Measurements from ENCODE around the gene KRTAP2-1.
"Not testable (repeated sequence)": the region's sequence is repeated elsewhere in the genome, so short reads cannot be mapped to it uniquely, and the experiment has no call there.

The KRTAP2-1 gene, protein sequence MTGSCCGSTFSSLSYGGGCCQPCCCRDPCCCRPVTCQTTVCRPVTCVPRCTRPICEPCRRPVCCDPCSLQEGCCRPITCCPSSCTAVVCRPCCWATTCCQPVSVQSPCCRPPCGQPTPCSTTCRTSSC

DNA sequence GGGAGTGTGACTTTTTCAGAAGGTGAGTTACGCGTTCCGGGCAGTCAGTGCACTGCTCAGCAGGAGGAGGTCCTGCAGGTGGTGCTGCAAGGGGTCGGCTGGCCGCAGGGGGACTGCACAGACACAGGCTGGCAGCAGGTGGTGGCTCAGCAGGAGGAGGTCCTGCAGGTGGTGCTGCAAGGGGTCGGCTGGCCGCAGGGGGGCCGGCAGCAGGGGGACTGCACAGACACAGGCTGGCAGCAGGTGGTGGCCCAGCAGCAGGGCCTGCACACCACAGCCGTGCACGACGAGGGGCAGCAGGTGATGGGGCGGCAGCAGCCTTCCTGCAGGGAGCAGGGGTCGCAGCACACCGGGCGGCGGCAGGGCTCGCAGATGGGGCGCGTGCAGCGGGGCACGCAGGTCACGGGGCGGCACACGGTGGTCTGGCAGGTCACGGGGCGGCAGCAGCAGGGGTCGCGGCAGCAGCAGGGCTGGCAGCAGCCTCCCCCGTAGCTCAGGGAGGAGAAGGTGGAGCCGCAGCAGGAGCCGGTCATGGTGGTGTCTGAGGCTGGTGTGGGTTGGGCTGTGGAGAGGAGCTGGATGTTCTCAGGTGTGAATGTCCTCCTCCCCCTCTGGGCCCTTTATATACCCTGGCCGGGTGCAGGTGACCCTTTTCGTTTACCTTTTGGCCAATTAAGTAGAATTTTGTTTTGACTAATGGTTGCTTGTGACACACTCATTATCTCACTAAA lies at the start of gene KRTAP2-1:
Gene KRTAP2-1, minus strand, starts transcription at position 582 of the 731 bp plus-strand sequence. Its CDS starts 49 bp downstream, at position 533.
- FAIRE-seq, result not testable (repeated sequence)

GRCh38 chr17:41096055-41096454 lies 48.9 kb upstream of the KRTAP2-1 start:
- no peak for FAIRE-seq

DNA sequence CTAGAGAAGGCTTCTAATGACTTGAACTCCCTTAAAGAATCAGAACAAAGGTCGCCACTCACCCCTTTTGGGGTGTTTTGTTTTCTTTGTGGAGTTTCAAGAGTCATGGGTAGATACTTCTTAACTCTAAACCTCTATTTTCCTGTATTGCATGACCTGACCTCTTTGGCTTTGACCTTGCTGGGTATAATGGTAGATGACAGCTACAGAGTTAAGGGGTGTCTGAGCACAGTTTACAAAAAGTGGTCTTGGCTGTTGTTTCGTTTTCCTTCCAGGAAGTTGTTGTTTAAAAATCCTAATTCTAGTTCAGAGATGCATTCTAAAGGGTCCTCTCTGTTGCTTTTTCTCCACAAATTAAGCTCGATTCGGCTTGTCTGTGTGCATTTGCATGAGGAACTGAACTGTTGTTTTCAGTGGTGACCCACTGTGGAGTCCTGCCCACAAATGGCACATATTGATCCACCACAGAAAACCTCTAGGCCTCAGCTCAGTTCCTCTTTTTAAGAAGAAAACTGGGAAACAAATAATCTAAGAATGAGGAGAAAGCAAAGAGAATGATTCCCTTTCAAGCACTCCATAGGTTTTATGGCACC lies 41.7 kb upstream of the KRTAP2-1 start:
- not testable (repeated sequence) for FAIRE-seq

GRCh38 chr17:41084100-41084856 lies 37.2 kb upstream of the KRTAP2-1 start, which contains the start of gene KRTAP4-7:
Gene KRTAP4-7, plus strand, starts transcription at chr17:41084150. Its CDS starts 57 bp downstream, at chr17:41084207.
- FAIRE-seq, result not testable (repeated sequence)

DNA sequence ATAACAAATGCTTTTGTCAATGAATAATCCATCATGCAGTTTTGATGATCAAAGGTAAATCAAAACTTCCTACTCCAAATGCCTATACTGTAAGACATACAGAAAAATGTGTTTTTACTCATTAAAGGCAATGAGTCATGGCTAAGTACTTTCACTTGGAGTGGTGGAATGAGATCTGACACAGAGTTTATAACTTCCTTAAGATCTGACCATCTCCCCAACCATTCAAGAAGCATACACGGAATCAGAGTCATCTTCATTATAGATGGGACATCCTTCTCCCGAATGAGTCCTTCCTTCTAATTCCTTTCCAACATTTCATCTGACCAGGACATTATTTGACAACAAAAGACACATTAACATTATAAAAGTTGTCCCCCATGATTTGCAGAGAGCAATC lies 36.3 kb upstream of the KRTAP2-1 start:
- FAIRE-seq, result not testable (repeated sequence)

- no peak for FAIRE-seq
These were observed 35.5 kb upstream of the KRTAP2-1 start for GRCh38 chr17:41082626-41083025.

GRCh38 chr17:41076788-41077187 lies 29.7 kb upstream of the KRTAP2-1 start:
- no peak for FAIRE-seq

- FAIRE-seq, result no peak
These were observed 26.6 kb upstream of the KRTAP2-1 start for GRCh38 chr17:41073676-41074075.

DNA sequence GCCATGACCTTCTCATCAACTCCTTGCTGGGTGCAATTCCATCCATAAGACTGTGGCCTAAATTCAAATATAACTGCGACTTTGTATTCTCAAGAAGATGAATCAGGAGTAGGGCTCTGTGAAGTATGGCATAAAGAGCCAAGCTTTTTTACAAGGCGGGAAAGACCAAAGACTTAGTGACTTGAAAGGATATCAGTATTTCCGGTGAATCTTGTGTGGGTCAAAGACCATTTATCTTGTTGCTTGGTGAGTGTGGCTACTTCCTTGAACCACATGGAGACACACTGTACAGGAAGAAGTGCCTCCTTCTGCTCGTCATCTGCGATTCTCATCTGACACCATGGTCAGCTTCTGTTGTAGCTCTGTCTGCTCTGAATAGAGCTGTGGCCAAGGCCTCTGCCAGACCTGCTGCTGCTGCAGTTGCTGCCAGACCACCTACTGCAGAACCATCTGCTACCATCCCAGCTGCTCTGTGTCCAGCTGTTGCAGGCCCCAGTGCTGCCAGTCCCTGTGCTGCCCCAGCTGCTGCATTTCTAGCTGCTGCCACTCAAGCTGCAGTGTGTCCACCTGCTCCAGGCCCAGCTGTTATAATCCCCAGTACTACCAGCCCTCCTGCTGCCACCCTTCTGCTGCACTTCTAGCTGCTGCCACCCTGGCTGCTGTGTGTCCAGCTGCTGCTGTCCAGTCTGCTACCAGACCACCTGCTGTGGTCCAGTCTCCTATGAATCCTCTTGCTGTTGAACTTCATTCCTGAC lies 24.7 kb upstream of the KRTAP2-1 start:
- FAIRE-seq, result no peak

DNA sequence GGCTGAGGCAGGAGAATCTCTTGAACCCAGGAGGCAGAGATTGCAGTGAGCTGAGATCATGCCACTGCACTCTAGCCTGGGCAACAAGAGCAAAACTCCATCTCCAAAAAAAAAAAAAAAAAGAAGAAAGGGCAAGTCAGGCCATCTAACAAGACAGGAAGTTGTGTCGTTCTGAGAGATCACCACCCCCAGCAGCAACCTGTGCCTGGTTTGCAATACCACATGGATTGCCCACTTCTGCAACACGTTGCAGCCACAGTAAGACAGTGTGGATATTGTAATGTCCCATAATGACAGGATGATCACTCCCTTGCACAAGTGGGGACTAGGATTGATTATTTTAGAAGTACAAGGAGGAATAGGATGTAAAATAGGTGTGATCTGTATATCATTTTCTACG lies 21.9 kb upstream of the KRTAP2-1 start:
- no peak for FAIRE-seq

GRCh38 chr17:41067281-41067680 lies 20.2 kb upstream of the KRTAP2-1 start:
- FAIRE-seq, result no peak

DNA sequence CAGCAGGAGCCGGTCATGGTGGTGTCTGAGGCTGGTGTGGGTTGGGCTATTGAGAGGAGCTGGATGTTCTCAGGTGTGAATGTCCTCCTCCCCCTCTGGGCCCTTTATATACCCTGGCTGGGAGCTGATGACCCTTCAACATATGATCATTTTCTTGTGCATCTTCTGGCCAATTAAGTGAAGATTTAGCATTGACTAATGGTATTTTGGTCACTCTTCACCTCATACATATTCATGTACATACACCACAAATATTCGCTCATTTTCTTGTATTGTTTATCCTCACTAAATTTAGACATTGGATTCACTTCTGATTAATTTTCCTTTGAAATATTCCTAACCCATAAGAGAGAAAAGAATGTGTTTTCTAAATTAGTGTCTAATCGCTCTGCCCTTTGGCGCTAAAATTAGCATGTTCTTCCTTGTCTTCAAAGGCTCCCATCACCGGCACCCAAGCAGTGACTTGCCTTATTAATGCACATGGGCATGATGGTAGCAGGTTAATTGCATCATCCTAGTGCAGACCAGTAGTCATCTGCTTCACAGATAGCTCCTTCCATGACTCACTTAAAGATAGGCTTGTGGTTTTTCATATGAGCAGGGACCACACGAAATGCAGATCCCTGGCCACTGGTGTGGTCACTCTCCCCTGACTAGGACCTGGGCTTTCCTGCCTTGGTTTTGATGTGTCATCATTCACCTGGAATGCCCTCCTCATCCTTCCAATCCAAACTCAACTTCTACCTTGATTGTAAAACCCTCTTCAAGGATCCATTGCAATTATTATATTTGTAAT lies 18.9 kb upstream of the KRTAP2-1 start, which contains the start of gene KRTAP2-4:
Gene KRTAP2-4, minus strand, starts transcription at position 51 of the 796 bp plus-strand sequence. Its CDS starts 34 bp downstream, at position 17.
- FAIRE-seq, result no peak

GRCh38 chr17:41065016-41065689 lies 18.0 kb upstream of the KRTAP2-1 start:
- not testable (repeated sequence) for FAIRE-seq

DNA sequence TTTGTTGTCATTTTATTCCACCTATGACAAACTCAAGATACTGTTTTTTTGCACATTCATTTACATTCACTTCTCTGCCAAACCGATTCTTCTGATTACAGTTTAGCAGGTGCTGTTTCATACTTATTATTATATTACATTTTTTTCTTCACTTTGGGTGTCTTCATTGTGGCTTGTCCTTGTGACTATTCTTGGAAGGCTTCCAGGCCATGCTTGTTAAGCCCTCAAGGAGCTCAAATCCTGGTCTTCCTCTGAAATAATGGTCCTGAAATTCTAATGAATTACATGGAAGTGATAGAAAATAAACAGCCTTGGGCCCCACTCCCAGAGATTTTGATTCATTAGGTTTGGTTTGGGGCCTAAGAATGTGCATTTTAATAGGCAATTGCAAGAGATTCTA lies 17.2 kb upstream of the KRTAP2-1 start:
- FAIRE-seq, result no peak

GRCh38 chr17:41063449-41063848 lies 16.3 kb upstream of the KRTAP2-1 start:
- no peak for FAIRE-seq

- FAIRE-seq, result no peak
These were observed 14.8 kb upstream of the KRTAP2-1 start for GRCh38 chr17:41061964-41062363.

GRCh38 chr17:41060052-41060604 lies 13.0 kb upstream of the KRTAP2-1 start, which contains the start of gene KRTAP2-3:
Gene KRTAP2-3, minus strand, starts transcription at chr17:41060114. Its CDS starts 64 bp downstream, at chr17:41060050.
- no peak for FAIRE-seq

DNA sequence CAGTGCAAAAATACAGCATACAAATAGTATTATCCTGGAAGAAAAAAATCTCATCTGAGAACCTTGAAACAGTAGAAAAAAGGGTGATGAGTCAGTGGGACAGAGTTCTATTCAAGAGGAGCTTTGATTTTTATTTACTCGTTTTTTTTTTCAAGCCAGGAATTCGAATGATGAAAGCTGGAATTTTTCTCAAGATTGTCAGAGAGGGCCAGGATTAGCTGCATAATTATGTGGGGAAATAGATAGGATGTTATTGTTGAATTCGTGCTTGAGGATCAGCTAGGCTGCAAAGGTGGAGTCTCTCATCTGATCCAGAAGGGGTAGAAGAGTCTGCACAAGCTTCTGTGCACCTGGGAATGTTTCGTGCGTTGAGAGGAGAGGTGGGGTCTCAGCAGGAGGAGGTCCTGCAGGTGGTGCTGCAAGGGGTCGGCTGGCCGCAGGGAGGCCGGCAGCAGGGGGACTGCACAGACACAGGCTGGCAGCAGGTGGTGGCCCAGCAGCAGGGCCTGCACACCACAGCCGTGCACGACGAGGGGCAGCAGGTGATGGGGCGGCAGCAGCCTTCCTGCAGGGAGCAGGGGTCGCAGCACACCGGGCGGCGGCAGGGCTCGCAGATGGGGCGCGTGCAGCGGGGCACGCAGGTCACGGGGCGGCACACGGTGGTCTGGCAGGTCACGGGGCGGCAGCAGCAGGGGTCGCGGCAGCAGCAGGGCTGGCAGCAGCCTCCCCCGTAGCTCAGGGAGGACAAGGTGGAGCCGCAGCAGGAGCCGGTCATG lies 12.3 kb upstream of the KRTAP2-1 start:
- FAIRE-seq, result not testable (repeated sequence)

- no peak for FAIRE-seq
These were observed 11.6 kb upstream of the KRTAP2-1 start for GRCh38 chr17:41058741-41059140.

GRCh38 chr17:41057547-41057946 lies 10.4 kb upstream of the KRTAP2-1 start:
- no peak for FAIRE-seq
